SK-N-DZ (cell line): Measurements from ENCODE around the gene ZNF691.
"Not testable (repeated sequence)": the region's sequence is repeated elsewhere in the genome, so short reads cannot be mapped to it uniquely, and the experiment has no call there.

Source experiments
- DNase-seq: peaks from one replicate; pipeline ENCODE4 v3.0.0-alpha.2; 2015; ENCODE audit warnings: low spot score

Gene ZNF691

DNA sequence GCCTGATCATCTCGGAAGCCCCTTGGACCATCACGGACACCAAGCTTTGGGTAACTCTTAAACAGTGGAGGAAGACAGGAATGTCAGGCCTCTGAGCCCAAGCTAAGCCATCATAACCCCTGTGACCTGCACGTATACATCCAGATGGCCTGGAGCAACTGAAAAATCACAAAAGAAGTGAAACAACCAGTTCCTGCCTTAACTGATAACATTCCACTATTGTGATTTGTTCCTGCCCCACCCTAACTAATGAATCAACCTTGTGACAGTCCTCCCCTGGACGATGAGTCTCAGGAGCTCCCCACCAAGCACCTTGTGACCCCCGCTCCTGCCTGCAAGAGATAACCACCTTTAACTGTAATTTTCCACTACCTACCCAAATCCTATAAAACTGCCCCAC is 13.0 kb downstream of the ZNF691 start:
- not testable (repeated sequence) for DNase-seq

DNA sequence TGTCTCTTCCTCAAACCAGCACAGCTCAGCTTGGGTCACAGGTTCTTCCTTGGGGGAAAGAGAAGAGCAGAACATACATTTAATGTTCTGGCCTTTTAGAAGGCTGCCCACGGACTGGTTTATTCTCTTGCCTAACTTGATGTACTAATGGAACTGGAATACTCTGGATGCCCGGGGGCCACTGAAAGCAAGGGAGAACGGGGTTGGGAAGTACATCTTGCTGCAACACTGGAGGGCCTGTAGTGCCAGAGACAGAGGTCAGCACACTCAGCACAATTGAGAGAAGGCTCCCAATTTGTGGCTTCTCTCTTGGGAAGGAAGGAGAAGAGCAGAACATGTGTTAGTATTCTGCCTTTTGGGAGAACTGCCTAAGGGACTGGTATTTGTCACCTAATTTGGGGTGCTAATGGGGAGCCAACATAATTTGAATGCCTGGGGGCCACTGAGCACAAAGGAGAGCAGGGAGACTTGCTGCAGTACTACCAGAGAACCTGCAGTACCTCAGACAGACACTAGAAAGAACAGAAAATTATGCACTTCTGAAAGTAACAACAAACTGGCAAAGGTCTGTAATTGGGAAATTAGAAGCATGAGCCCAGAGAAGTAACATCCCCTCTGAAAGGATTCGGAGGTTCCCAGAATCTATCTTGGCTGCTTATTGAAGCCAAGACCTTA is 14.1 kb downstream of the ZNF691 start:
- DNase-seq, result no peak

- DNase-seq, result no peak
Measured at GRCh38 chr1:42861014-42861399, 14.6 kb downstream of the ZNF691 start.

DNA sequence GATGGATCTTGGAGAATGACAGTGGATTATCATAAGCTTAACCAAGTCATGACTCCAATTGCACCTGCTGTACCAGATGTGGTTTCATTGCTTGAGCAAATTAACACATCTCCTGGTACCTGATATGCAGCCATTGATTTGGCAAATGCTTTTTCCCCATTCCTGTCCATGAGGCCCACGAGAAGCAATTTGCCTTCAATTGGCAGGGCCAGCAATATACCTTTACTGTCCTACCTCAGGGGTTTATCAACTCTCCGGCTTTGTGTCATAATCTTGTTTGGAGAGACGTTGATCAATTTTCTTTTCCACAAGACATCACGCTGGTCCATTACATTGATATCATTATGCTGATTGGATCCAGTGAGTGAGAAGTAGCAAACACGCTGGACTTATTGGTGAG is 20.1 kb downstream of the ZNF691 start:
- DNase-seq, result no peak

DNA sequence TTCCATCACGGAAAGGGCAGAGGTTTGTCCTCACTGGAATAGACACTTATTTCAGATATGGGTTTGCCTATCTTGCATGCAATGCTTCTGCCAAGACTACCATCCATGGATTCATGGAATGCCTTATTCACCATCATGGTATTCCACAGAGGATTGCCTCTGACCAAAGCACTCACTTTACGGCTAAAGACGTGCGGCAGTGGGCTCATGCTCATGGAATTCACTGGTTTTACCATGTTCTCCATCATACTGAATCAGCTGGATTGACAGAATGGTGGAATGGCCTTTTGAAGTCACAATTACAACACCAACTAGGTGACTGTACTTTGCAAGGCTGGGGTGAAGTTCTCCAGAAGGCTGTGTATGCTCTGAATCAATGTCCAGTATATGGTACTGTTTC is 22.1 kb downstream of the ZNF691 start:
- DNase-seq, result not testable (repeated sequence)

GRCh38 chr1:42869254-42869653 is 22.8 kb downstream of the ZNF691 start:
- not testable (repeated sequence) for DNase-seq

DNA sequence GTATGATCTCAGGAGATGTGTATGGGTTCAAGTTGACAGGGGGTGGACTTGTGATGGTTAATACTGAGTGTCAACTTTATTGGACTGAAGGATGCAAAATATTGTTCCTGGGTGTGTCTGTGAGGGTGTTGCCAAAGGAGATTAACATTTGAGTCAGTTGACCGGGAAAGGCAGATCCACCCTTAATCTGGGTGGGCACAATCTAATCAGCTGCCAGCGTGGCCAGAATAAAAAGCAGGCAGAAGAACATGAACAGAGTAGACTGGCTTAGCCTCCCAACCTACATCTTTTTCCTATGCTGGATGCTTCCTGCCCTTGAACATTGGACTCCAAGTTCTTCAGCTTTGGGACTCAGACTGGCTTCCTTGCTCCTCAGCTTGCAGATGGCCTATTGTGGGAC is 23.3 kb downstream of the ZNF691 start:
- not testable (repeated sequence) for DNase-seq

- DNase-seq, result not testable (repeated sequence)
Measured at GRCh38 chr1:42873108-42873507, 26.7 kb downstream of the ZNF691 start.

DNA sequence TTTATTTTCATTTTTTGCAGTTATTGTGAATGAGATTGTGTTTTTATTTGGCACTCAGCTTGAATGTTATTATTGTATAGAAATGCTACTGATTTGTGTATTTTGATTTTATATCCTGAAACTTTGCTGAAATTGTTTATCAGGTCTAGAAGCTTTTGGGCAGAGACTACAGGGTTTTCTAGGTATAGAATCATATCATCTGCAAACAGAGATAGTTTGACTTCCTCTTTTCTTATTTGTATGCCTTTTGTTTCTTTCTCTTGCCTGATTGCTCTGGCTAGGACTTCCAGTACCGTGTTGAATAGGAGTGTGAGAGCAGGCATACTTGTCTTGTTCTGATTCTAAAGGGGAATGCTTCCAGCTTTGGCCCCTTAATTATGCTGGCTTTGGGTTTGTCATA is 27.3 kb downstream of the ZNF691 start:
- DNase-seq, result no peak

GRCh38 chr1:42876009-42876408 is 29.6 kb downstream of the ZNF691 start:
- no peak for DNase-seq

- no peak for DNase-seq
Measured at GRCh38 chr1:42877380-42877779, 31.0 kb downstream of the ZNF691 start.

GRCh38 chr1:42880384-42880783 is 34.0 kb downstream of the ZNF691 start:
- no peak for DNase-seq

DNA sequence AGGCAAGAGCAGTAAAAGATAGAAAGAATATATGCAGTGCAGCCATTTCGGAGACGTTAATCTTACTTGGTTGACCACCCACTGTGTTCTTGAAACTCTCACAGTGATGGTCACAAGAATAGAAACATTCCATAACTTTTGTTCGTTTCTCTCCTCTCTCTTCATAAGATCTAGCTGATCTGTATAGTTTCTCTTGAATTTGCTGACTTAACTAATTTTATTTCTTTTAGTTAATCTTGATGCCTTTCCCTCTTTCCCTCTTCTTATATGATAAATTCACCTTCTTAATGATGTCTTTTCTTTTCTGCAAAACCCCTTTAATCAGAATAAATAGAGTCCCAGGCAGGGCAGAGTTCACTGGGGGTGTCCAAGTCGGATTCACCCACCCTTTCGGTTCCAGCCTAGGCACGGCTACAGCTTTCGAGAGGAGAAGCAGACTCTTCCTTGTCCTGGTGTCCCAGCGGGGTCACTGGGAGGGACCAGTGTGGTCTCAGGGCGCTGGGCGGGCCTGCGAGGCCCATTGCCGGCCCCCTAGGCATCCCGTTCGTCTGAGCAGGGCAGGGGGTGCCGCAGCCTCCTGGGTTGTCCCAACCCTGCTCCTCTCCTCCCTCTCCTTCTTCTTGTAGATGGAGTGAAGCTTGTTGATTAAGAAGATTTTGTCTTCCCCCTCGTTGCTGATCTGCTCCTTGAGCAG is 39.8 kb downstream of the ZNF691 start:
- DNase-seq, result no peak

DNA sequence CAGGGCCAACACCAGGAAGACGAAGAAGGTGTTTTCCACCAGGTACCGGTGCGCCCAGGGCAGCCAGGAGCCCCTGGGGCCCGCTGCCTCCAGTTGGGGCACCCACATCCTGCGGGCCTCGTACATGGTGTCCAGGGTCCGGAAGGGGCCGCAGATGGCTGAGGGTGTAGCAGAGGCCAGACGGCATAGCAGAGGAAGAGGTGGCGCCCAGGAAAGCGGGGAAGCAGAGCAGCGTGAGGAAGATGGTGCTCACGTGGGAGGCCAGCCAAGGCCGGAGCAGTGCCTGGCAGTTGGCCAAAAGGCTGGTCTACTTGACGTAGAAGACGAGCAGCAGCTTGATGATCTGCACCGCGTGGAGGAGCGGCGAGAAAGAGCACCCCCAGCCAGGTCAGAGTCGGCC is 40.4 kb downstream of the ZNF691 start:
- no peak for DNase-seq

GRCh38 chr1:42887366-42887765 is 41.0 kb downstream of the ZNF691 start:
- no peak for DNase-seq

DNA sequence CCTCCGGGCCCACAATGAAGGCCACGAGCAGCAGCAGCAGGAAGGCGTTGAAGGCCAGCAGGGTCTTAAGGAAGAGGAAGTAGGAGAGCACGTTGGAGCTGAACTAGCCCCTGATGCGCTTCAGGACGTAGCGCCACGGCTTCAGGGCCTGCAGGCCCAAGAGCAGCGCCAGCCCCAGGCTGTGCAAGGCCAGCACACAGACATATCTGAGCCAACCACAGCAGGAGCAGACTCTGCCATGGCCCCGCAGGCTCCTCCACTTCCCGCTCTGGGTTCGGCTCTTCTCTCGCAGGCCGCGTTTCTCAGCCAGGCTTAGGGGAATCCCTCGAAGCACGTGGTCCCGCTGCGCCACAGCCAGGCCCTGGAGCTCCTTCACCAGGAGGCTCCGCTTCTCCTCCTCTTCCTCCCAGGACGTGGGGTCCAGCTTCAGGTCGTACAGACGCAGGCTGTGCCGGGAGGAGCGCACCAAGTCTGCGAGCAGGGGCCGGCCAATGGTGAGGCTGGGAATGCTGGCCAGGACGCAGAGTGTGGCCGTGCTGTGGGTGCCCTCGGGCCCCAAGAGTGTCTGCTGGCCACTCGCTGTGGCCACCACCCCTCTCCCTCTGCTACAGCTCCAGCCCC is 41.7 kb downstream of the ZNF691 start:
- no peak for DNase-seq

DNA sequence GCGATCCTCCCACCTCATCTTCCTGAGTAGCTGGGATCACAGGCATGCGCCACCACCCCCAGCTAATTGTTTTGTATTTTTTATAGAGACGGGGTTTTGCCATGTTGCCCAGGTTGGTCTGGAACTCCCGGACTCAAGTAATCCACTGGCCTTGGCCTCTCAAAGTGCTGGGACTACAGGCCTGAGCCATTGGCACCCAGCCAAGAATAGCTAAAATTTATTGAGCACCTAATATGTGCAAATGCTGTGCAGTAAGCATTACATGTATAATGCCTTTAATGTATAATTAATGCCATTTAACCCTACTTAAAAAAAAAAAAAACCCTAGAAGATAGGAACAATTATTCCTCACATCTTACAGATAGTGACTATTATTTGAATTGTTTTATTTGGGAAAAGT is 42.9 kb downstream of the ZNF691 start:
- DNase-seq, result no peak

GRCh38 chr1:42891465-42892138 is 45.2 kb downstream of the ZNF691 start:
- DNase-seq, result no peak

- not testable (repeated sequence) for DNase-seq
Measured at GRCh38 chr1:42899960-42900359, 53.5 kb downstream of the ZNF691 start.
